ENCODE data around the gene TCL1A.

- TF ChIP-seq EP300 (IDR thresholded peaks at IDR 0.05; ENCODE audit: borderline replicate concordance) (no peak), TCF12 (IDR thresholded peaks at IDR 0.05; ENCODE audit: low read depth) (no peak), CEBPB (IDR thresholded peaks at IDR 0.05) (no peak), ZBTB7A (IDR thresholded peaks at IDR 0.05; ENCODE audit: low read depth) (no peak), FOXM1 (IDR thresholded peaks at IDR 0.05; ENCODE audit: borderline replicate concordance, low read depth) (no peak)
Observed at GRCh38 chr14:95761436-95761835, 47.5 kb upstream of the TCL1A start.
